Peyer's patch (tissue), 4 donors: ENCODE measurements around the gene TUBB8B. TPM values are rescaled to one million over a fixed set of nuclear protein-coding genes. Genes with fewer than 3 reads are reported as not detected.

ENCODE experiments used
- small RNA-seq, 2 donors: library from RNA; depleted of rRNA; stranded (forward); fragments of <200 nt; gene quantifications; one replicate each; pipeline ENCODE3, GENCODE V24; 2016
- total RNA-seq, 4 donors: library from RNA; depleted of rRNA; stranded (reverse); fragments of >200 nt; gene quantifications; one replicate each; pipeline ENCODE4 v1.1.0, GENCODE V29; 2016

The TUBB8B gene
- total RNA-seq, 4 donors from 2014 or later: not detected

Small RNA genes within 50 kb of the gene (small RNA-seq; reads per million reads assigned to genes)
- 0 reads per million in 2 donors for gene AP001005.2

Other genes starting within 250 kb of the TUBB8B start
- gene USP14, start 108.9 kb upstream of the TUBB8B start, total RNA-seq: 10 to 100 TPM; 17.1 to 66.0 (median 20.3) TPM
- 100 to 1,000 TPM in 1 of 4 donors, 10 to 100 TPM in 3; 43.3 to 125 (median 49.3) TPM for gene THOC1, start 218.4 kb upstream of the TUBB8B start, total RNA-seq